HG02938 (cell line): Measurements from ENCODE around the gene KCNH2.
"Not testable (repeated sequence)": the region's sequence is repeated elsewhere in the genome, so short reads cannot be mapped to it uniquely, and the experiment has no call there.

Experiments
- ATAC-seq: cut with Tn5 transposase; IDR thresholded peaks from one replicate; pipeline ENCODE4 v1.9.1; 2021; ENCODE audit warnings: mild to moderate bottlenecking, moderate library complexity; ENCODE audit not compliant: unreplicated experiment

KCNH2 gene

GRCh38 chr7:150911590-150912267 lies 66.4 kb downstream of the KCNH2 start:
- ATAC-seq: no peak

- ATAC-seq: no peak
These were observed 67.1 kb downstream of the KCNH2 start for GRCh38 chr7:150910996-150911422.

GRCh38 chr7:150910305-150910995 lies 67.7 kb downstream of the KCNH2 start:
- not testable (repeated sequence) for ATAC-seq

GRCh38 chr7:150909200-150909995 lies 68.7 kb downstream of the KCNH2 start:
- ATAC-seq: no peak

GRCh38 chr7:150908173-150908572 lies 69.9 kb downstream of the KCNH2 start:
- no peak for ATAC-seq

- ATAC-seq: no peak
These were observed 73.9 kb downstream of the KCNH2 start for GRCh38 chr7:150904011-150904909.

- no peak for ATAC-seq
These were observed 74.5 kb downstream of the KCNH2 start for GRCh38 chr7:150903606-150904005.

- ATAC-seq: no peak
These were observed 75.8 kb downstream of the KCNH2 start for GRCh38 chr7:150902078-150903033.

- ATAC-seq: no peak
These were observed 76.7 kb downstream of the KCNH2 start for GRCh38 chr7:150901160-150902035.

- no peak for ATAC-seq
These were observed 77.4 kb downstream of the KCNH2 start for GRCh38 chr7:150900675-150901074.

- ATAC-seq: no peak
These were observed 79.6 kb downstream of the KCNH2 start for GRCh38 chr7:150898475-150899011.

- peak; percentile 63 for ATAC-seq
These were observed 80.3 kb downstream of the KCNH2 start for GRCh38 chr7:150897502-150898474.

GRCh38 chr7:150896562-150897209 lies 81.4 kb downstream of the KCNH2 start:
- no peak for ATAC-seq

- no peak for ATAC-seq
These were observed 82.3 kb downstream of the KCNH2 start for GRCh38 chr7:150895809-150896208.
